ENCODE data around the gene ASB4.

GRCh38 chr7:95481271-95482165 lies 4.2 kb upstream of the ASB4 start:
- TF ChIP-seq CTCF (conservative IDR thresholded peaks at IDR 0.05; ENCODE audit: low read depth, low read length) = no peak
- no peak for TF ChIP-seq EZH2 (IDR thresholded peaks at IDR 0.05; ENCODE audit: borderline replicate concordance, low read depth, low read length, poor library complexity, severe bottlenecking)

Measured in A673 (cell line).